Measurements from ENCODE around the gene TEX2. TPM values are rescaled to one million over a fixed set of nuclear protein-coding genes. Genes with fewer than 3 reads are reported as not detected.

TEX2 gene
- total and polyA plus RNA-seq, 9 of the 15 experiments (the other 6 are each of a cell fraction or from before 2014, with no cell fraction given) = 4.1 to 27.6 (median 19.3) TPM

DNA sequence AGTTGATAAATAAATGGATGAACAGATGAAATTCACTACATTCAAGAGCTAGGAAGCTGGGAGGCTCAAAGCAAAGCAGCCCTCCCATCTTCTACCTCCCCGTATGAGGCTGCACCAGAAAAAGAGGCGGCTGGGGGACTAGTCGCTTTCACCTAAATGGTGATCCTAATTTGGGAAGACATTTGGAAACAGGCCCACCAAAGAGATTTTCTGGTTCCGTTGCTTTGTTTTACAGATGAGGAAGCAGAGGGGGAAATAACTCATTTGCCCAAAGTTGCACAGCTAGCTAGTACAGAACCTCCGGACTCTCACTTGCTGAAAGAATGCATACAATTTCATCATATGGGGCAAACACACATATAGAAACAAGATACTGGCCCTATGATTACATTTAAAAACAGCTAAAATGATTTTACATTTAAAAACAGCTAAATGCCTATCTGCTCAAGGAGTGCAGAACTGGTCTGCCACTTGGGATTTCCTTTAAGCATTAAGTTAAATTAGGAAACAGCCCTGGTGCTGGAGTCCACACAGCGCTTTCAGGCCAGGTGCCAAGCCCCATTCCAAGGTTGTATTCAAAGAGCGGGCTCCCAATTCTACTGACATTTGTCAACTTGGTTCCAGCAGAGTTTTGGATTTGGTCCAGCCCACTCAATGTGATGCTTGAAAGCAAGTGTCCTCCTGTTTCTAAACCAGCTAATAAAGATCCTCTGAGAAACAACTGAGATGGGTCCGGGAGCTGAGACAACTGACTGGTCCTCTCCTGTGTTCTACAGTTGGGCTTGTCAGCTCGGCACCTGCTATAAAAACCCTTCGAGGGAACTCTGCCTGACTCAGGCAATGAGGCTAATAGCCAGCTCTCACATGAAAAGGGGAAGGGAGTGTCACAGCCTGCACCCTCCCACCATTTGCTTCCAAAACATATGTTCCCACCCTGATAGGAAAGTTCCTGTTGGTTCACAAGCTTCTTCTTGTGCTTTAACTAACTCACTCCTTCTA is 144.8 kb downstream of the TEX2 start (continued):
- TF ChIP-seq MGA (IDR thresholded peaks at IDR 0.05) = peak; percentile 76
- TF ChIP-seq TAL1 (IDR thresholded peaks at IDR 0.05) = peak; percentile 45
- no peak for TF ChIP-seq ZNF551 (CRISPR knock-in tag; IDR thresholded peaks at IDR 0.05)
- TF ChIP-seq BRD4 (IDR thresholded peaks at IDR 0.05) = no peak
- TF ChIP-seq NR0B1 (IDR thresholded peaks at IDR 0.05; ENCODE audit: partially characterized antibody) = no peak
- no peak for TF ChIP-seq EGR1 (conservative IDR thresholded peaks at IDR 0.05)
- TF ChIP-seq EP400 (IDR thresholded peaks at IDR 0.05) = no peak
- TF ChIP-seq FOXA3 (CRISPR knock-in tag; conservative IDR thresholded peaks at IDR 0.05 in 1 of 2, IDR thresholded peaks at IDR 0.05 in 1 of 2) = 0 out of 4 replicates have a peak, but pooled peaks of 1 of the 2 experiments have one; percentile 18
- peak; percentile 25 for TF ChIP-seq NEUROD1 (IDR thresholded peaks at IDR 0.05; ENCODE audit: borderline replicate concordance, low read depth, low read length, partially characterized antibody)
- 0 out of 2 replicates have a peak, but pooled peaks have one; percentile 50 for TF ChIP-seq ZNF134 (CRISPR knock-in tag; conservative IDR thresholded peaks at IDR 0.05)
- peak; percentile 48 for TF ChIP-seq CBFA2T3 (IDR thresholded peaks at IDR 0.05)
- TF ChIP-seq ZC3H11A (IDR thresholded peaks at IDR 0.05; ENCODE audit: low read depth, low read length) = no peak
- TF ChIP-seq NCOA2 (IDR thresholded peaks at IDR 0.05; ENCODE audit: partially characterized antibody in 2 of 2) = no peak
- peak; percentile 23 for TF ChIP-seq NFIC (IDR thresholded peaks at IDR 0.05)
- TF ChIP-seq ZNF212 (CRISPR knock-in tag; IDR thresholded peaks at IDR 0.05) = no peak
- TF ChIP-seq SMAD2 (IDR thresholded peaks at IDR 0.05; ENCODE audit: low read depth, low read length) = no peak
